ENCODE measurements around the gene ARL2.
"Not testable (repeated sequence)": the region's sequence is repeated elsewhere in the genome, so short reads cannot be mapped to it uniquely, and the experiment has no call there.

The ARL2 gene

DNA sequence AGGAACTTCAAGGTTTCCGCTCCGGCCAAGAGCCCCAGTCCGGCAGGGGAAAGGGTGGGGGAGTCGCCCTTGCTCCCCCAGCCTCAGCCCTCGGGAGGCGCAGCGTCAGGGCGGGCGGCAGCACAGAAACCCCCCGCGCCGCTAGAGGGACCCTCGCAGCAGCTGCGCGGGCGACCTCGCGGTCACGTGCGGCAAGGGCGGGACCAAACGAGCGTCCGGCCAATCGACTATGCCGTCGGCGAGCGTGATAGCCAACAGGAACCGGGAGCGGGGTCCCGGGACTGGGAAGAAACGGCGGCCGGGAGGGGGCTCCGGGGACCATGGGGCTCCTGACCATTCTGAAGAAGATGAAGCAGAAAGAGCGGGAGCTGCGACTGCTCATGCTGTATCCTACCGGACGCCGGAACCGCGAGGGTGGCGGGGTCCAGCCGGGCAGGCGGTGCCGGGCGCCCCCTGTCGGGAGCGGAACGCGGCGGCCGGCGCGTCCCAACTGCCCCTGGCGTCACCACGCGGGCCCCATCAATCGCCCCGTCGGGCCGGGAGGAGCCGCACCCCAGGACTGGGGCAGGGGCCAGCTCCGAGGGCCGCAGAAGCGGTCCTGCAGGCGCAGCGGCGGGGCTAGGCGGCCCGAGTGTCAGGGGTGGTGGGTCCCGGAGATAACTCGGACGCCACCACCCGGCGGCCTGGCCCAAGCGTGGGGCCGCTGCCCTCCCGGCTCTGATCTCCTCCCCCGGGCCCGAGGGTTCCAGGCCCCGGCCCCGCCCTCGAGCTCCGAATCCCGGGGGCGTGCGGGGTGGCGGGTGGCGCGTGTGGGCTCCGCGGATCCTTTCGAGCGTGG lies at the start of gene ARL2:
Gene ARL2 (plus strand): TSS at position 273 of the 838 bp plus-strand sequence. CDS start 48 bp downstream, at position 321.
- DNase-seq: peak; percentile 89

DNA sequence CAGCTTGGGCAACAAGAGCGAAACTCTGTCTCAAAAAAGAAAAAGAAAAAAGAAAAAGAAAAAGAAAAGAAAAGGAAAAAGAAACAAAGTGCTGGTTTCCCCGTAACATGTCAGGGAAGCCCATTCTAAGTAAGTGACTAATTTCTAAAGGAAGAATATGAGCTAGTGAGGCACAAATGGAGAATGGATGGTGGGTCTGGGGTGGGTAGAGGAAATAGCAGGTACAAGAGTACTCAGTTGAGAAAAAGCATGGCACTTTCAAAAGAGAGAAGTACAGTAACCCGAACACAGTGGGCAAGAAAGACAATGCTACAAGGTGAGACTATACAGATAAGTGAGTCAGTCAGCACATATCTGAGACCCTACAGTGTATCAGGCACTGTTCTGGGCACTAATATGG lies 46.6 kb upstream of the ARL2 start:
- no peak for DNase-seq

DNA sequence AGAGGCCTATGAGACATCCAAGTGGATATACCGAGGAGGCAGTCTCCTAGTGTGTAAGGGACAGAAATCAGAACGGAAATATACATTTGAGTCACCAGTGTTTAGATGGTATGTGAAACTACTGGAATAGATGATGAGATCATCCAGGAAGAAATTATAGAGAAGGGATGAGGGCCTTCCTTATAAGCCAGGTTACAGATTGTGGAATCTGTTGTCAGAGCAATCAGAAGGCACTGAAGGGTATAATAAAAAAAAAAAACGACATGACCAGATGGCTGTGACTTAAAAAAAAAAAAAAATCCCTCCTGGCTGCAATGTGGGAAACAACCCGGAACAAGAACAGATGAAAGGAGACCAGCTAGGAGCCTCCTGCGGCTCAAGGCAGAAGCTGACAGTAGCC lies 44.8 kb upstream of the ARL2 start:
- no peak for DNase-seq

DNA sequence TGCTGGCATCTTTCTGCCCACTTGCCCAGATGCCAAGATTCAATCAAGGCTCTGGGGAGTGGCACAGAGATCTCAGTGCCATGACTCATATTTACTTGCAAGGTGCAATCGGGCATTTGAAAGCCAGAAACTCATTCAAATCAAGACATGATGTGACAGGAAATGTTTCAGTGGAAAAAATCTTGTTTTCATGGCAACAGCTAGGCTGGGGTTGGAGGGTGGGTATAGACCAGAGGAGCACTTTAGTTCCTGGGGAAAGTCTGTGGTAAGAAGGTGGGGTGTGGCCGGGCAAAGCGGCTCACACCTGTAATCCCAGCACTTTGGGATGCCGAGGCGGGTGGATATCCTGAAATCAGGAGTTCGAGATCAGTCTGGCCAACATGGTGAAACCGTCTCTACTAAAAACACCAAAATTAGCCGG lies 43.2 kb upstream of the ARL2 start:
- peak; percentile 20 for DNase-seq

GRCh38 chr11:64971421-64972233 lies 42.3 kb upstream of the ARL2 start, which contains the start of gene MAJIN:
Gene MAJIN (minus strand): TSS chr11:64972108. CDS start chr11:64959405, 12,703 bp downstream.
- DNase-seq: peak; percentile 94

- DNase-seq: no peak
Observed at GRCh38 chr11:64974124-64974523, 39.8 kb upstream of the ARL2 start.

GRCh38 chr11:64976651-64977050 lies 37.3 kb upstream of the ARL2 start:
- DNase-seq: no peak

- not testable (repeated sequence) for DNase-seq
Observed at GRCh38 chr11:64983339-64983738, 30.6 kb upstream of the ARL2 start.

DNA sequence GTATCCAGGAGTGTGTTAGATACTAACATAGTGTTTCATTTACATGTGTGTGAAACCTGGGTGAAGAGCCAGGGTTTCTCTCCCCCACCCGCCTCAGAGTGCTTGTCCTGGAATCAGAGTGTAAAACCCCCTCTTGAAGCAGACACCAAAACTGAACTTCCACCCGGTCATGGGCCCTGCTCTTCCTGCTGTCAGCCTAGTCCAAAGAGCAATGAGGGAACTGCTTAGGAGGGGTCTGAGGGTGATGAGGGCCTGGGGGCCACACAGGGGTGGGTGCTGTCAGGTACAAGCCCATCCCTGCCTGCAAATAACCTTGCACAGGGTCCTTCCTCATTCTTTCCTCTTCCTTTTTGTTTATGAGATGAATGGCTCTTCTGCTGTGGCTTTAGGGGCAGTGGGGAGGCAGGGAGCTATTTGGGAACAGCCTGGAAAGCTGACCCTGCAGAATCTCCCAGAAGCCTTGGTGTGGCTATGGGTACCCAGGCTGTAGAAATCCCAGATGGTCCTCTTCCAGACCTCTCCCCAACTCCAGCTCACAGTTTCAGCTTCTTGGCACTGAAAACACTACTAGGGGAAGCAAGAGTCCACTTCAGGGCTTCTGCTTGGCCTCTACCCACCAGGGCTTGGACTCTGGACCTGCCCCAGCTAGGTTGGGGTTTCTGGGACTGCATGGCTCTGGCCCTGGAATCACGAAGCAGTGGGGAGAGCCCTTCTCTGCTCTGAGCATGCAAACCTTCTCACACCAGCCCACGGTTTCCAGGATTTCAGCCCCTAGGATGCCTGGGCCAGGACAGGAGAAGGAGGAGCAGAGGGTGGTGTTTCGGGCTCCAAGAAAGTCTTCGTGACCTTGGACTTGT lies 25.7 kb upstream of the ARL2 start:
- DNase-seq: no peak

GRCh38 chr11:64989416-64989815 lies 24.5 kb upstream of the ARL2 start:
- no peak for DNase-seq

- DNase-seq: no peak
Observed at GRCh38 chr11:64990222-64990923, 23.6 kb upstream of the ARL2 start.

- no peak for DNase-seq
Observed at GRCh38 chr11:64994318-64994717, 19.6 kb upstream of the ARL2 start.

- DNase-seq: no peak
Observed at GRCh38 chr11:64996327-64996709, 17.6 kb upstream of the ARL2 start.

GRCh38 chr11:64996710-64997380 lies 17.1 kb upstream of the ARL2 start, which contains the start of gene BATF2:
Gene BATF2 (minus strand): TSS chr11:64996971. CDS start chr11:64996914, 57 bp downstream.
- DNase-seq: peak; percentile 22

- no peak for DNase-seq
Observed at GRCh38 chr11:64998141-64998540, 15.8 kb upstream of the ARL2 start.

- DNase-seq: no peak
Observed at GRCh38 chr11:64998690-64999431, 15.1 kb upstream of the ARL2 start.

- no peak for DNase-seq
Observed at GRCh38 chr11:64999478-64999877, 14.5 kb upstream of the ARL2 start.

- no peak for DNase-seq
Observed at GRCh38 chr11:65002706-65003105, 11.3 kb upstream of the ARL2 start.

DNA sequence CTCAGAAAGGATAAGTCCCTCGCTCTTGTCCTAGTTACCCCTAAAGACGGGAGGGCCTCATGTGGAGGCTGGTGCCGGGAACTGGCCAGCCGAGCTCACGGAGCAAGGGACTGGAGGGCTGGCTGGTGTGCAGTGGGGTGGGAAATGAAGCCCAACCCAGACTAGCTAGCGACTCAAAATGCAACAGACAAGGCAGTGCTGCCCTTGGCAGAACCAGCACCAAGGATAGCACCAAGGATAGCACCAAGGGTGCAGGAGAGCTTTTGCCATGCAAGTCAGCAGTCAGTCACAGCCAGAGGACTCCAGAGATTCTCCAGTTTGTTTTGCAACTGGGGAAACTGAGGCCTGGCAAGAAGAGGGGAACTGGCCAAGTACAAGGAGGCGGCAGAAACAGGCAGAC lies 10.7 kb upstream of the ARL2 start:
- no peak for DNase-seq

GRCh38 chr11:65003968-65004367 lies 10.0 kb upstream of the ARL2 start:
- not testable (repeated sequence) for DNase-seq

GRCh38 chr11:65008016-65008415 lies 5.9 kb upstream of the ARL2 start:
- DNase-seq: no peak
